GM12801 (cell line): Measurements from ENCODE around the gene TTLL11.

Source experiments
- CTCF ChIP-seq: IDR thresholded peaks from one replicate; pipeline ENCODE4 v1.5.1; 2011; ENCODE audit warnings: control low read depth; ENCODE audit not compliant: insufficient read length; ENCODE audit errors: extremely low read depth

TTLL11 gene

DNA sequence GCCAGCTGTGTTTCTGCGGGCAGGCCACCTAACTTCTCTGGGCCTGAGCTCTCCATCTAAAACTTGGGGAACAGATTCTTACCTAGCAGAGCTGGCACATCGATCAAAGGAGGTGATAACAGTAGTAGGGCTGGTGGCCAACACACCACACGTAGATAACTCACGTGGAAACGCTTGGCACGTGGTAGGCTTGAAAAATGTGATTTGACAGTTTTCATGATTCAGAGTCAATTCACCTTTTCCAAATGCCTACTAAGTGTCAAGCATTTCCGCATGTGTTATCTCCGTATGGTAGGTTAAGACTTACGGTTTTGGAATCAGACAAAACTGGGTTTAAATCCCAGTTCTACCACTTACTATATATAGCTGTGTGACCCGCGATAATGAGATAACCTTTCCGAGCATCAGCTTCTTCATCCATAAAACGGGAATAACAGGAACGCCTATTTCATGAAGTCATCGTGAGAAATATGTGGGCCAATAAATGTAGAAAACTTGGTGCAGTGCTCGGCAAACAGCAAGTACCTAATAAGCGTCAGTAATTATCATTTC is 41.0 kb upstream of the TTLL11 start:
- no peak for TF ChIP-seq CTCF

DNA sequence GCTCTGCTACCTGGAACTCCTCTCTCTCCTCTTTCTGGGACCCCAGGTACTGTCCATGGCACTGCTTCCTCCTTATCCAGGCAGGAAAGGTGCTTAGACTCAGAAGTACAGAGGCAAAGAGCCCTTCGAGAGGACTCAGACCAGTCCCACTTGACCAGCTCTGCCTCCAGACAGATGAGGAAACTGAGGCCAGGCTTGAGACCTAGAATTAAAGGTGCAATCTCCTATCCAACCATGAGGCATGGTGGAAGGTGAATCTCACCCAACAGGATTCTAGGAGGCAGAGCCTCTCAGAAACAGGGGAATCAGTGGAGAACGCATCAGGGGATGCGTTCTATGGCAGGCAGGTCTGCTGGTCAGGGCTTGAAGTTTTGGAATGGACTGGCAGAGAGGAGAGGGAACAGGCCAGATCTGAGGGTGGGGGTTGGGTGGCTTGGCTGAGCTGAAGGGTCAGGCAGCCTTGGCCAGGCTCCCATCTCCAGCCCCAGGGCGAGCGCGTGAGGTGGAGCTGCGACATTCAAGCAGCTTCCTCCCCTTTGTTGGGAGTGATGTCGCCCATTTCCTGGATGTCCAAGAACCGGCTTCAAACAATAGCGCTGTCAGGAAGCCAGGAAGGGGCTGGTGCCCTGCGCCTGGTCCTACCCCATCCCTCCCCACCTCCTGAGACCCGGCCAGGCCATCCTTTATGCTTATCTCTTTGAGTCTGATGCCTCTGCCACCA is 40.3 kb upstream of the TTLL11 start:
- no peak for TF ChIP-seq CTCF

DNA sequence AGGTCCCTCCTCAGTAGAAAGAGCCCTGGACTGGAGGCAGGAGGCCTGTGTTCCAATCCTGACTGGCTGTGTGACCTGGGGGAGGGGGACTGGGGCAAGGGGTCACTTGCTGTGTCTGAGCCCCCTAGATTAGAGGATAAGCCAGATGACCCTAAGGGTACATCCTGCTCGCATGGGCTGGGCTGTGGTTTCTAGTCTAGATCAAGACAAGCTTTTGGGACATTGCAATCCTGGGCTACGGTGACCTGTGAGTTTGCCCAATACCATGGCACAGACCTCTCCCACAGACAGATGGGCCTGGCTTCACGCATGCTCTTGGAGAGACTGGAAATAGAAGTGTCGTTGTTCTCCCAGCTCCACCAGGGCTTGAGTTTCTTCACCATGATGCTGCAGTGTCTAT is 39.4 kb upstream of the TTLL11 start:
- TF ChIP-seq CTCF: no peak

- no peak for TF ChIP-seq CTCF
Measured at GRCh38 chr9:122131401-122132001, 38.4 kb upstream of the TTLL11 start.

- TF ChIP-seq CTCF: no peak
Measured at GRCh38 chr9:122130837-122131236, 37.7 kb upstream of the TTLL11 start.

- no peak for TF ChIP-seq CTCF
Measured at GRCh38 chr9:122129969-122130368, 36.9 kb upstream of the TTLL11 start.

DNA sequence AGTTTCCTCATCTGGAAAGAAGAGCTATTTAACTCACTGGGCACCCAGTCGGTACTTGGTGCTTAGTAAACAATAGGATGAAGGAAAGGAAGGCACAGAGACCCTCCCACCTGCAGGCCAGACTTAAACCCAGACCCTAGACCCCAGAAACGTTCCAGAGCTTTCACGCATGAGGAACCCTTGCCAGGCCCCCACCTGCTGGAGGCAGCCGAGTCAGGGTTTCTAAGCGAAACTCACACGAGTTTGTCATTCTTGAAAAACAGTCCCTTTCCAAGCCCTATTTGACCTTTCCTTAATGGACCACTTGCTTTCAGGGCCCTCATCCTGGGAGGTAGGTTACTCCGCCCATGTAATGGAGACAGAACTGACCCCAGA is 35.8 kb upstream of the TTLL11 start:
- TF ChIP-seq CTCF: no peak
